GM23338 (cell line): Measurements from ENCODE around the gene FASTK. TPM values are rescaled to one million over a fixed set of nuclear protein-coding genes. Genes with fewer than 3 reads are reported as not detected.

Experiments used
- CREB1 ChIP-seq: fragments of 250-450 bp; sonication (Bioruptor Pico); IDR thresholded peaks from 2 replicates; pipeline ENCODE4 v1.5.0; 2020; ENCODE audit warnings: low read depth, mild to moderate bottlenecking, moderate library complexity
- REST ChIP-seq: IDR thresholded peaks from one replicate; pipeline ENCODE4 v1.6.1; 2018; ENCODE audit warnings: antibody characterized with exemption; ENCODE audit not compliant: unreplicated experiment
- STAT1 ChIP-seq: IDR thresholded peaks from one replicate; pipeline ENCODE4 v1.6.1; 2016; ENCODE audit warnings: antibody characterized with exemption; ENCODE audit not compliant: unreplicated experiment
- ZNF462 ChIP-seq: fragments of 250-450 bp; sonication (Bioruptor Pico); IDR thresholded peaks from 2 replicates; pipeline ENCODE4 v1.5.0; 2020; ENCODE audit warnings: mild to moderate bottlenecking, moderate library complexity
- polyA plus RNA-seq: library from polyadenylated mRNA; unstranded; fragments of >200 nt; fragmentation: Nextera tagmentation; extraction: Ambion mirVana; gene quantifications from 2 replicates; pipeline ENCODE4 v1.2.1, GENCODE V29; 2016
- total RNA-seq: library from RNA; depleted of rRNA; stranded (reverse); fragments of >200 nt; shearing (Covaris generic); gene quantifications from 2 replicates; pipeline ENCODE4 v1.2.3, GENCODE V29; 2014

FASTK gene
- total and polyA plus RNA-seq, 2 experiments from 2014 or later = 37.4 to 57.4 TPM

- TF ChIP-seq REST = no peak
- no peak for TF ChIP-seq STAT1
- no peak for TF ChIP-seq ZNF462 (CRISPR knock-in tag)
- TF ChIP-seq CREB1 (CRISPR knock-in tag) = no peak
Observed at GRCh38 chr7:151109094-151110048, 28.8 kb upstream of the FASTK start (continued).
